Naive thymus-derived CD4-positive, alpha-beta T cell (primary cell): Measurements from ENCODE around the gene HACD2. TPM values are rescaled to one million over a fixed set of nuclear protein-coding genes. Genes with fewer than 3 reads are reported as not detected.

Experiments
- ATAC-seq: fragments of 150-1000 bp; cut with Tn5 transposase; 2 replicates; pipeline ENCODE4 v1.10.0; 2021; ENCODE audit warnings: mild to moderate bottlenecking, moderate library complexity
- CTCF ChIA-PET: fragments of 350-600 bp; sonication (Branson Sonifier 250); formaldehyde crosslinking; loops from one replicate; lab custom pipeline; 2021; ENCODE audit warnings: antibody characterized with exemption; lab: Charles Lee
- POLR2A ChIA-PET: fragments of 350-600 bp; sonication (Branson Sonifier 250); formaldehyde crosslinking; loops from one replicate; lab custom pipeline; 2021; ENCODE audit warnings: antibody characterized with exemption, inconsistent platforms; lab: Charles Lee
- DNase-seq, 9 donors: peaks; one replicate each; pipeline versions ENCODE4 v3.0.0 to v3.0.0-alpha.2; 2020 to 2022; ENCODE audit warnings: mixed read lengths in 1 of 9
- H3K27ac ChIP-seq: one replicate; pipeline ENCODE4 v1.7.0; 2013; ENCODE audit warnings: mild to moderate bottlenecking, low read depth, low read length, moderate library complexity
- H3K27me3 ChIP-seq, 2 donors: one replicate each; pipeline ENCODE4 v1.7.0; 2013; ENCODE audit warnings: low read length in 2 of 2, mild to moderate bottlenecking in 2 of 2, moderate library complexity in 2 of 2; ENCODE audit not compliant: control insufficient read depth in 2 of 2, insufficient read depth in 2 of 2
- H3K36me3 ChIP-seq, 3 experiments: 1 replicate in 2 of 3; 2 replicates in 1 of 3; pipeline ENCODE4 v1.7.0; 2013; ENCODE audit warnings: low read length in 3 of 3, mild to moderate bottlenecking in 3 of 3, moderate library complexity in 1 of 3; ENCODE audit not compliant: insufficient read depth in 3 of 3, control insufficient read depth in 2 of 3
- H3K4me1 ChIP-seq, 2 donors: one replicate each; pipeline ENCODE4 v1.7.0; 2013; ENCODE audit warnings: low read length in 2 of 2, mild to moderate bottlenecking in 2 of 2, moderate library complexity in 1 of 2; ENCODE audit not compliant: control insufficient read depth in 2 of 2, insufficient read depth in 2 of 2
- H3K4me3 ChIP-seq: 2 replicates; pipeline ENCODE4 v1.7.0; 2013; ENCODE audit warnings: mild to moderate bottlenecking, low read length
- H3K9me3 ChIP-seq, 3 experiments: 1 replicate in 2 of 3; 2 replicates in 1 of 3; pipeline ENCODE4 v1.7.0; 2013; ENCODE audit warnings: low read length in 3 of 3; ENCODE audit not compliant: control insufficient read depth in 2 of 3
- H3K27ac Mint-ChIP-seq, 9 donors: one replicate each; pipeline ENCODE4 v1.8.0; 2020 to 2022; ENCODE audit warnings: mixed read lengths in 9 of 9, mild to moderate bottlenecking in 8 of 9, moderate library complexity in 5 of 9, inconsistent platforms in 2 of 9
- H3K27me3 Mint-ChIP-seq, 5 donors: one replicate each; pipeline ENCODE4 v1.8.0; 2021 to 2022; ENCODE audit warnings: mixed read lengths in 5 of 5, mild to moderate bottlenecking in 1 of 5
- H3K36me3 Mint-ChIP-seq, 5 donors: one replicate each; pipeline ENCODE4 v1.8.0; 2020 to 2022; ENCODE audit warnings: mixed read lengths in 5 of 5, mild to moderate bottlenecking in 3 of 5, inconsistent platforms in 1 of 5
- H3K4me1 Mint-ChIP-seq, 7 donors: one replicate each; pipeline ENCODE4 v1.8.0; 2020 to 2022; ENCODE audit warnings: mixed read lengths in 7 of 7, mild to moderate bottlenecking in 3 of 7, inconsistent platforms in 1 of 7
- H3K4me3 Mint-ChIP-seq, 10 donors: one replicate each; pipeline ENCODE4 v1.8.0; 2020 to 2022; ENCODE audit warnings: mild to moderate bottlenecking in 10 of 10, mixed read lengths in 10 of 10, moderate library complexity in 6 of 10, inconsistent platforms in 2 of 10
- H3K9me3 Mint-ChIP-seq, 11 donors: one replicate each; pipeline ENCODE4 v1.8.0; 2020 to 2022; ENCODE audit warnings: mixed read lengths in 11 of 11, mild to moderate bottlenecking in 4 of 11, inconsistent platforms in 1 of 11, moderate library complexity in 1 of 11
- intact Hi-C, 2 donors: fragments of 100-400 bp; cut with micrococcal nuclease; formaldehyde crosslinking; loops; one replicate each; pipeline ENCODE4 v1.15.1; 2023
- polyA plus RNA-seq, 2 donors: library from polyadenylated mRNA; unstranded; fragments of 300-500 nt; fragmentation: Illumina TruSeq; gene quantifications; one replicate each; pipeline ENCODE4 v1.2.3, GENCODE V29; 2021
- total RNA-seq, 6 experiments: library from RNA in 5 of 6; stranded (reverse) in 5 of 6; gene quantifications; 1 replicate in 5 of 6; 2 replicates in 1 of 6; pipeline ENCODE4 v1.2.3 and lab custom pipeline; 2021 to 2026

The HACD2 gene
- total and polyA plus RNA-seq, 7 experiments from 2014 or later, result 14.7 to 28.3 (median 19.8) TPM

DNA sequence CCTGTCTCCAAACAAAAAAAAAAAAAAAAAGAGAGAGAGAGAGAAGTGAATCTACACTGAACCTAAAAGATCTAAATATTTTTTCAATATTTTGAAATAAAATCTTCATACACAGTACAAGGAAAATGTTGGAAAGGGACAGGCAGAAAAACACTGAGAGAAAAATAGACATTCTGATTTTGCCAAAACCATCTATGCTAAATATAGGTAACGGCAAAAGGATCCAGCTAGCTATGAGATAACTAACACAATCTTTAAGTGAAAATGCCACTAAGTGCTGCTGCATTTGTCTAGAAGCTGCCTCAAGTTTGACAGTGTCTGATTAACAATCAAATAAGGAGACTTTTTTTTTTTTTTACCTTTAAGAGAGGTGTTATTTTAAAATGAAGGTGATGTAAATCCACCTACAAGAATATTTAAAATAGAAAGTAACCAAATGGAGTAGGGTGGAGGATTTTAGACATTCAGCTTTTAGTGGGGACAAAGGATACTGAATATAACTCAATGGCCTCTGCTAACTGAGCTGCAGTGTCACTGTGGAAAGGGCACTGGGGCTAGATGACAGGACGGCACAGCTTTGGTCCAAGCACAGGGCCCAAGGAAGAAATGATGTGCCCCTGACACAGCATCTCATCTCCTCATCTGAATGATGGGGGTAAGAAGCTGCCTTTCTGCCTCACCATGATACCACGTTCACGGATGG lies 62.4 kb downstream of the HACD2 start:
- POLR2A ChIA-PET, result no interaction called here
- ATAC-seq, result peak; percentile 6

DNA sequence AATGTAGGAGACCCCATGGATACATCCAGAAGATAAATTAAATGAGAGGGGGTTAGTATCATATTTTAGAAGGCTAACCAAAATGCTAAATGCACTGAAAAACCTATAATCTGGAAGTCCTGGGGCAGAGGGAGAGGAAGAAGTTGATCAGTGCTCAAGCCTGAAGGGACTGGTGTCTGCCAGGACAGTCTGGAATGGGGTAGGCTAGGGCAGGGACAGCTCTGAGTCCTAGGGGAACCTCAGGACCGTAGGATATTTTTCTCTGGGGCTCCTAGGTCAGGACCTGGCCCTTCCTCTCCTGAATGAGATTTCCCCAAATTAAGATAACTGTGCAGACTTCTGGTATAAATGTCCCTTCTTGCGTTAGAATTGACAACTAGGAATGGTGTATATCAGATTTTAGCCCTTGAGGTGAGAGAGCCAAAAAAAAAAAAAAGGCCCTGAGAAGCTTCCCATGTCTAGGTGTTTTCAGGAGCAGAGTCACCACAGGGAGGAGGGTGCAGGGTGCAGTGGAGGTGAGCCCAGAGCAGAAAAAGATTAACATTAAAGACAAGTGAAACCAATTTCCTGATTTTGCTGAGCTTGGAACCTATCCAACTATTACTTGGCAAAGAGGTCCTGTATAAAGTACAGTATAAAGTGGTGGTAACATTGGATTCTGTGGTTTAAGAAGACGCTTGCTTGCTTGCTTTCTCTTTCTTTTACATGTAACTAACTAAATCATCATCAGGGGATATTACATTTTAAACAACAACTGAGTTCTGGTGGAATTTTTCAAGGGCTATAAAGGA lies 63.5 kb downstream of the HACD2 start:
- peak; percentile 20 for ATAC-seq
- POLR2A ChIA-PET, result no interaction called here

More for the DNA sequence above, 62.4 kb downstream of the HACD2 start:
- CTCF ChIA-PET, result interaction anchor here (0.6 kb wide), 1 partner anchor 321 kb away, joined by 3 read pairs; the partner anchor contains the start of gene SEC22A
- Histone ChIP-seq H3K9me3 (no peaks in the 10 kb centered on the region), H3K4me1 (peaks cover 20 to 23% of the 10 kb centered on the region in 2 donors), H3K4me3 (no peak overlapping the region), H3K27me3 (no peaks in the 10 kb centered on the region), H3K36me3 (peaks cover 0 to 10% (median 0%) of the 10 kb centered on the region in 3 experiments), H3K27ac (peak overlapping the region; percentile 43)
- Mint-ChIP-seq H3K4me3 (peak overlapping the region in 9 of 10 donors; percentile 10 to 76 (median 70)), H3K27me3 (no peaks in the 10 kb centered on the region), H3K4me1 (peaks cover 30 to 66% (median 54%) of the 10 kb centered on the region in 7 donors), H3K9me3 (no peaks in the 10 kb centered on the region), H3K27ac (peak overlapping the region; percentile 37 to 97 (median 88)), H3K36me3 (peaks cover 0 to 17% (median 15%) of the 10 kb centered on the region in 5 donors)
- peak in 1 of 9 donors; percentile 1 for DNase-seq
- intact Hi-C loops, result no loop called here

DNA sequence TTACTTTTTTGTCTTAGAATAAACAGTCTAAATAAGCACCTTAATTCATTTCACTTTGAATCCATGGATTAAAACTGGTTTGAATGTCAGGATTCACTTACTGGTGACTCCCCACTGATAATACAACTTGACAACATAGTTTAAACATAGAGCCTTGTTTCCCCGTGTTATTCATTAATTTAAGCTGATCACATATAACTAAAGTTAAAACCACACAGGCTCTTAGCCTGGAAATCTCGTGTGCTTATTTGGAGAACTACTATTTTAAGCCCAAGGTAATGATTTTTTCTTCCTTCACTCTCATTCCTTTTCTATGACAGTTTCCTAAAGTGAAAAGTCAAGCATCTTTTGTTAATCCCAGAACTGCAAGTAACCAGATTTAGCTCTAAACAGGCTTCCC lies 64.2 kb downstream of the HACD2 start:
- POLR2A ChIA-PET, result no interaction called here
- H3K27me3 Mint-ChIP-seq, result no peaks in the 10 kb centered on the region
- ATAC-seq (no peak), DNase-seq (no peak)
- H3K4me3 Mint-ChIP-seq, result no peak overlapping the region
- H3K9me3 ChIP-seq, result no peaks in the 10 kb centered on the region
- CTCF ChIA-PET, result interaction anchor here (0.8 kb wide), 1 partner anchor 8 kb away, joined by 3 read pairs; no protein-coding TSS in a partner anchor
- no peaks in the 10 kb centered on the region for H3K9me3 Mint-ChIP-seq
- no peak overlapping the region for H3K4me3 ChIP-seq
- H3K36me3 Mint-ChIP-seq, result peaks cover 3 to 11% (median 6%) of the 10 kb centered on the region in 5 donors
- no peaks in the 10 kb centered on the region for H3K27me3 ChIP-seq
- H3K27ac Mint-ChIP-seq, result peak overlapping the region in 6 of 9 donors; percentile 3 to 96 (median 52)
- H3K4me1 ChIP-seq, result peaks cover 20 to 23% of the 10 kb centered on the region in 2 donors
- H3K27ac ChIP-seq, result no peak overlapping the region
- H3K36me3 ChIP-seq, result no peaks in the 10 kb centered on the region
- intact Hi-C loops, result no loop called here
- H3K4me1 Mint-ChIP-seq, result peaks cover 29 to 52% (median 48%) of the 10 kb centered on the region in 7 donors

More for the DNA sequence above, 63.5 kb downstream of the HACD2 start:
- peak overlapping the region in 8 of 9 donors; percentile 49 to 96 (median 80) for H3K27ac Mint-ChIP-seq
- no peaks in the 10 kb centered on the region for H3K27me3 ChIP-seq
- CTCF ChIA-PET, result interaction anchor here (0.6 to 0.8 kb wide), 2 partner anchors 8 to 320 kb away, joined by 3 read pairs; partner anchors contain the start of gene SEC22A
- no peaks in the 10 kb centered on the region for H3K9me3 ChIP-seq
- peaks cover 29 to 58% (median 54%) of the 10 kb centered on the region in 7 donors for H3K4me1 Mint-ChIP-seq
- H3K9me3 Mint-ChIP-seq, result no peaks in the 10 kb centered on the region
- peaks cover 20 to 23% of the 10 kb centered on the region in 2 donors for H3K4me1 ChIP-seq
- peak overlapping the region in 9 of 10 donors; percentile 3 to 56 (median 38) for H3K4me3 Mint-ChIP-seq
- H3K27me3 Mint-ChIP-seq, result no peaks in the 10 kb centered on the region
- H3K36me3 Mint-ChIP-seq, result peaks cover 4 to 15% (median 8%) of the 10 kb centered on the region in 5 donors
- H3K36me3 ChIP-seq, result no peaks in the 10 kb centered on the region
- peak overlapping the region; percentile 35 for H3K27ac ChIP-seq
- intact Hi-C loops, result no loop called here
- H3K4me3 ChIP-seq, result no peak overlapping the region
- DNase-seq, result peak in 3 of 9 donors; percentile 9 to 18 (median 13)

DNA sequence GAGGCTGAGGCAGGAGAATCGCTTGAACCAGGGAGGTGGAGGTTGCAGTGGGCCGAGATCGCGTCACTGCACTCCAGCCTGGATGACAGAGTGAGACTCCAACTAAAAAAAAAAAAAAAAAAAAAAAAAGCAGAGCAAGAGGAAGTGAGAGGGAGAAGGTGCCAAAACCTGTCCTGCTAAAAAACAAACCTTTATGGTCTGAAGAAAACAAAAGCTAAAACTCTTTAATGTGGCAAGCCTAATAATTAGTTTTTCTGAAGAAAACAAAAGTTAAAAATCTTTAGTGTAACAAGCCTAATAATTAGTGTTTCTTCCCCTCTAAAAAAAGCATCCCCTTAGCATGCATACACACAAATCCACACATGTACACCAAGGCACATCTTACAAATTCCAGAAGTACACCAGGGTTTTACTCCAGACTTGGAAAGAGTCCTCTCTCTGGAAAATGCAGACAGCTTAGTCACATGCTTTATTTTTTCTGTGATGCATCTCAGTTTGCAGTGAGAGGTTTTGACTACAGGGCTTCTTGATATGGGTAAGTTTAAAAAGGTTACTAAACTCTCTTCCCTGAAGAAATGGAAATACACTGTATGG lies 65.9 kb downstream of the HACD2 start:
- no peaks in the 10 kb centered on the region for H3K9me3 Mint-ChIP-seq
- no peaks in the 10 kb centered on the region for H3K27me3 ChIP-seq
- DNase-seq, result no peak
- ChIA-PET CTCF (interaction anchor here (0.6 kb wide), 1 partner anchor 26 kb away, joined by 5 read pairs; no protein-coding TSS in a partner anchor), POLR2A (no interaction called here)
- H3K27me3 Mint-ChIP-seq, result no peaks in the 10 kb centered on the region
- H3K36me3 Mint-ChIP-seq, result peaks cover 0 to 23% (median 4%) of the 10 kb centered on the region in 5 donors
- H3K27ac Mint-ChIP-seq, result no peak overlapping the region
- ATAC-seq, result no peak
- no peak overlapping the region for H3K4me3 Mint-ChIP-seq
- intact Hi-C loops, result no loop called here
- peaks cover 23 to 35% (median 31%) of the 10 kb centered on the region in 7 donors for H3K4me1 Mint-ChIP-seq
- no peak overlapping the region for H3K4me3 ChIP-seq
- H3K36me3 ChIP-seq, result no peaks in the 10 kb centered on the region
- peaks cover 9 to 20% of the 10 kb centered on the region in 2 donors for H3K4me1 ChIP-seq
- no peak overlapping the region for H3K27ac ChIP-seq
- H3K9me3 ChIP-seq, result no peaks in the 10 kb centered on the region

DNA sequence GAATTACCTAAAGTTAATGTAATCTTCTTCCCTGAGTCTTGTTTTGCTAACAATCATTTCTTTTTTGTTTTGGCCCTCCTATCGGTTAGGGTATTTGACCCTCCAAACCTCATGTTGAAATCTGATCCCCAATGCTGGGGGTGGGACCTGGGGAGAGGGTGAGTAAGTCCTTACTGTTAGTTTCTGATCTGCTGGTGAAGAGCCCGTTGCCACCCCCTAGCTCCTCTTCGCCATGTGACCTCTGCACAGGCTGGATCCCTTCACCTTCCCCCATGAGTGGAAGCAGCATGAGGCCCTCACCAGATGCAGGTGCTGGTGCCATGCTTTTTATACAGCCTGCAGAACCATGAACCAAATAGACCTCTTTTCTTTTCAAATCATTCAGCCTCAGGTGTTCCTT lies 73.1 kb downstream of the HACD2 start:
- ATAC-seq, result no peak
- Histone ChIP-seq H3K36me3 (peaks cover 0 to 7% (median 0%) of the 10 kb centered on the region in 3 experiments), H3K27ac (no peak overlapping the region), H3K4me1 (no peaks in the 10 kb centered on the region), H3K27me3 (no peaks in the 10 kb centered on the region), H3K9me3 (no peaks in the 10 kb centered on the region), H3K4me3 (no peak overlapping the region)
- H3K4me1 Mint-ChIP-seq, result no peaks in the 10 kb centered on the region
- H3K4me3 Mint-ChIP-seq, result peak overlapping the region in 1 of 10 donors; percentile 36
- H3K9me3 Mint-ChIP-seq, result no peaks in the 10 kb centered on the region
- intact Hi-C loops, result no loop called here
- no peak overlapping the region for H3K27ac Mint-ChIP-seq
- no peaks in the 10 kb centered on the region for H3K27me3 Mint-ChIP-seq
- ChIA-PET CTCF (no interaction called here), POLR2A (no interaction called here)
- DNase-seq, result no peak
- H3K36me3 Mint-ChIP-seq, result peaks cover 3 to 51% (median 24%) of the 10 kb centered on the region in 5 donors

DNA sequence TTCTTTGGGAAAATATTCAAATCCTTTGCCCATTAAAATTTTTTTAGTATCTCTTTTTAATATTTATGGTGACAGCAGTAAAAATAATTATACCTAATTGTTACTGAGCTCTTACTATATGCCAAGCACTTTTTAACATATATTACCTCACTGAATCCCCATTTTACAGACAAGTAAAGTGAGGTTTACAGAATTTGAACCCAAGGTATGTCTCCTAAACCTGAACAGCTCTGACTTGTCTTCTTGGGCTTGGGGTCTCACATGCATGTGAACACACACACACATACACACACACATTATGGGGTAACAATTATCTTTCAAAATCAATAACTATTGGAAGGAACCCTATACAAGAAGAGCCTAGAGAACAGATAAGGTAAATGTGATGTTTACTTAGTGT lies 73.8 kb downstream of the HACD2 start:
- Histone ChIP-seq H3K9me3 (no peaks in the 10 kb centered on the region), H3K27ac (no peak overlapping the region), H3K4me3 (no peak overlapping the region), H3K36me3 (peaks cover 0 to 7% (median 0%) of the 10 kb centered on the region in 3 experiments), H3K4me1 (no peaks in the 10 kb centered on the region), H3K27me3 (no peaks in the 10 kb centered on the region)
- H3K27ac Mint-ChIP-seq, result no peak overlapping the region
- ATAC-seq, result no peak
- POLR2A ChIA-PET, result no interaction called here
- CTCF ChIA-PET, result no interaction called here
- H3K4me3 Mint-ChIP-seq, result no peak overlapping the region
- peaks cover 3 to 47% (median 24%) of the 10 kb centered on the region in 5 donors for H3K36me3 Mint-ChIP-seq
- H3K4me1 Mint-ChIP-seq, result no peaks in the 10 kb centered on the region
- H3K27me3 Mint-ChIP-seq, result no peaks in the 10 kb centered on the region
- intact Hi-C loops, result no loop called here
- H3K9me3 Mint-ChIP-seq, result no peaks in the 10 kb centered on the region
- DNase-seq, result no peak
